ENCODE measurements around the gene RASSF7.

The RASSF7 gene

GRCh38 chr11:612201-612960 is 51.6 kb downstream of the RASSF7 start (continued):
- TF ChIP-seq INSM2 (tag by site-specific recombination; IDR thresholded peaks at IDR 0.05), result no peak
- TF ChIP-seq ZNF521 (tag by site-specific recombination; IDR thresholded peaks at IDR 0.05), result no peak

GRCh38 chr11:612961-613300 is 52.2 kb downstream of the RASSF7 start:
- ChIA-PET CTCF (interaction anchor here (0.6 to 2.2 kb wide), 3 partner anchors 22 to 58 kb away, joined by 3 to 9 read pairs (median 4); no protein-coding TSS in a partner anchor), POLR2A (interaction anchor here (0.6 to 2.2 kb wide), 4 partner anchors 37 to 164 kb away, joined by 5 to 10 read pairs (median 5); partner anchors contain the start of genes GATD1 and PHRF1)
- TF ChIP-seq CTCF (tag by site-specific recombination; IDR thresholded peaks at IDR 0.05), result no peak
- TF ChIP-seq ZBTB48 (tag by site-specific recombination; IDR thresholded peaks at IDR 0.05), result no peak
- TF ChIP-seq ZBTB49 (tag by site-specific recombination; IDR thresholded peaks at IDR 0.05; ENCODE audit: low read depth), result no peak
- TF ChIP-seq ZNF510 (tag by site-specific recombination; IDR thresholded peaks at IDR 0.05; ENCODE audit: insufficient replicate concordance), result no peak
- no peak for TF ChIP-seq EGR2 (tag by site-specific recombination; IDR thresholded peaks at IDR 0.05; ENCODE audit: low read depth)
- no peak for TF ChIP-seq ZNF747 (tag by site-specific recombination; IDR thresholded peaks at IDR 0.05)
- no peak for TF ChIP-seq KLF9 (tag by site-specific recombination; IDR thresholded peaks at IDR 0.05; ENCODE audit: low read depth)
- no peak for TF ChIP-seq ZNF26 (tag by site-specific recombination; IDR thresholded peaks at IDR 0.05)
- no peak for TF ChIP-seq KLF8 (tag by site-specific recombination; IDR thresholded peaks at IDR 0.05)
- TF ChIP-seq ZNF366 (tag by site-specific recombination; conservative IDR thresholded peaks at IDR 0.05), result no peak
- no peak for TF ChIP-seq ZNF658 (tag by site-specific recombination; IDR thresholded peaks at IDR 0.05)
- TF ChIP-seq HOXA7 (CRISPR knock-in tag; IDR thresholded peaks at IDR 0.05; ENCODE audit: borderline replicate concordance), result no peak
- TF ChIP-seq ZNF221 (tag by site-specific recombination; IDR thresholded peaks at IDR 0.05; ENCODE audit: borderline replicate concordance), result no peak
- TF ChIP-seq ZNF354C (tag by site-specific recombination; IDR thresholded peaks at IDR 0.05; ENCODE audit: borderline replicate concordance, low read depth), result no peak
- TF ChIP-seq ZNF148 (tag by site-specific recombination; IDR thresholded peaks at IDR 0.05; ENCODE audit: borderline replicate concordance), result no peak
- no peak for TF ChIP-seq ZNF121 (tag by site-specific recombination; IDR thresholded peaks at IDR 0.05)
- no peak for TF ChIP-seq ZNF513 (tag by site-specific recombination; IDR thresholded peaks at IDR 0.05)
- no peak overlapping the region for H3K27ac ChIP-seq (ENCODE audit: extremely low read depth, low read depth, low read length)
- no peaks in the 10 kb centered on the region for H3K9me3 ChIP-seq (ENCODE audit: control insufficient read depth, insufficient read depth, low read depth, low read length)
- H3K4me3 ChIP-seq (ENCODE audit: low read depth, low read length), result no peak overlapping the region
- no peaks in the 10 kb centered on the region for H3K4me1 ChIP-seq (ENCODE audit: control insufficient read depth, insufficient read depth, low read length)
- peaks cover 0 to 68% of the 10 kb centered on the region in 2 experiments; a peak in 1 of 3 replicates for H3K36me3 ChIP-seq (ENCODE audit: control insufficient read depth in 2 of 2, insufficient read depth in 1 of 2, low read length in 2 of 2)

All from HEK293 (cell line).